HL-60 (cell line): Measurements from ENCODE around the gene GPR107.
A peak's percentile ranks its signal among the peaks of the same experiment; 100 is the strongest.

ENCODE experiments used
- DNase-seq, 2 experiments: peaks; one replicate each; pipeline ENCODE4 v3.0.0-alpha.2; 2010 to 2020; ENCODE audit warnings: low read depth in 1 of 2, low spot score in 1 of 2
- H3K27ac ChIP-seq: fragments of 250-450 bp; sonication (Bioruptor Pico); replicated peaks from 2 replicates; pipeline ENCODE4 v1.5.1; 2020; ENCODE audit warnings: mild to moderate bottlenecking, moderate library complexity
- H3K27me3 ChIP-seq: fragments of 250-450 bp; sonication (Bioruptor Pico); 2 replicates; pipeline ENCODE4 v1.5.1; 2021; ENCODE audit warnings: mild to moderate bottlenecking, moderate library complexity; ENCODE audit not compliant: insufficient read depth, poor library complexity, severe bottlenecking
- H3K4me3 ChIP-seq: replicated peaks from 2 replicates; pipeline ENCODE4 v1.5.1; 2011; ENCODE audit warnings: mild to moderate bottlenecking, control low read depth, low read length; ENCODE audit not compliant: insufficient read depth
- GABPA ChIP-seq: IDR thresholded peaks from 2 replicates; pipeline ENCODE4 v1.6.1; 2012; ENCODE audit warnings: low read depth
- POLR2AphosphoS5 ChIP-seq: IDR thresholded peaks from 2 replicates; pipeline ENCODE4 v1.6.1; 2012; ENCODE audit warnings: low read depth
- SPI1 ChIP-seq: IDR thresholded peaks from 2 replicates; pipeline ENCODE4 v1.6.1; 2012; ENCODE audit warnings: low read depth, mild to moderate bottlenecking, borderline replicate concordance
- TF ChIP-seq, protein P1 (sequence below): IDR thresholded peaks from one replicate; pipeline ENCODE4 v1.5.1; 2011; ENCODE audit warnings: low read length, control low read depth, inconsistent platforms; ENCODE audit not compliant: insufficient read depth
- TF ChIP-seq, protein P2 (sequence below): IDR thresholded peaks from 2 replicates; pipeline ENCODE4 v1.6.1; 2012; ENCODE audit warnings: low read depth; ENCODE audit not compliant: insufficient replicate concordance

The GPR107 gene

GRCh38 chr9:130049431-130050210 is 4.1 kb upstream of the GPR107 start:
- Histone ChIP-seq H3K4me3 (no peak overlapping the region), H3K27ac (no peak overlapping the region), H3K27me3 (no peaks in the 10 kb centered on the region)
- TF ChIP-seq, protein P1, sequence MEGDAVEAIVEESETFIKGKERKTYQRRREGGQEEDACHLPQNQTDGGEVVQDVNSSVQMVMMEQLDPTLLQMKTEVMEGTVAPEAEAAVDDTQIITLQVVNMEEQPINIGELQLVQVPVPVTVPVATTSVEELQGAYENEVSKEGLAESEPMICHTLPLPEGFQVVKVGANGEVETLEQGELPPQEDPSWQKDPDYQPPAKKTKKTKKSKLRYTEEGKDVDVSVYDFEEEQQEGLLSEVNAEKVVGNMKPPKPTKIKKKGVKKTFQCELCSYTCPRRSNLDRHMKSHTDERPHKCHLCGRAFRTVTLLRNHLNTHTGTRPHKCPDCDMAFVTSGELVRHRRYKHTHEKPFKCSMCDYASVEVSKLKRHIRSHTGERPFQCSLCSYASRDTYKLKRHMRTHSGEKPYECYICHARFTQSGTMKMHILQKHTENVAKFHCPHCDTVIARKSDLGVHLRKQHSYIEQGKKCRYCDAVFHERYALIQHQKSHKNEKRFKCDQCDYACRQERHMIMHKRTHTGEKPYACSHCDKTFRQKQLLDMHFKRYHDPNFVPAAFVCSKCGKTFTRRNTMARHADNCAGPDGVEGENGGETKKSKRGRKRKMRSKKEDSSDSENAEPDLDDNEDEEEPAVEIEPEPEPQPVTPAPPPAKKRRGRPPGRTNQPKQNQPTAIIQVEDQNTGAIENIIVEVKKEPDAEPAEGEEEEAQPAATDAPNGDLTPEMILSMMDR = no peak
- TF ChIP-seq GABPA (no peak), POLR2AphosphoS5 (no peak), SPI1 (no peak)
- TF ChIP-seq, protein P2, sequence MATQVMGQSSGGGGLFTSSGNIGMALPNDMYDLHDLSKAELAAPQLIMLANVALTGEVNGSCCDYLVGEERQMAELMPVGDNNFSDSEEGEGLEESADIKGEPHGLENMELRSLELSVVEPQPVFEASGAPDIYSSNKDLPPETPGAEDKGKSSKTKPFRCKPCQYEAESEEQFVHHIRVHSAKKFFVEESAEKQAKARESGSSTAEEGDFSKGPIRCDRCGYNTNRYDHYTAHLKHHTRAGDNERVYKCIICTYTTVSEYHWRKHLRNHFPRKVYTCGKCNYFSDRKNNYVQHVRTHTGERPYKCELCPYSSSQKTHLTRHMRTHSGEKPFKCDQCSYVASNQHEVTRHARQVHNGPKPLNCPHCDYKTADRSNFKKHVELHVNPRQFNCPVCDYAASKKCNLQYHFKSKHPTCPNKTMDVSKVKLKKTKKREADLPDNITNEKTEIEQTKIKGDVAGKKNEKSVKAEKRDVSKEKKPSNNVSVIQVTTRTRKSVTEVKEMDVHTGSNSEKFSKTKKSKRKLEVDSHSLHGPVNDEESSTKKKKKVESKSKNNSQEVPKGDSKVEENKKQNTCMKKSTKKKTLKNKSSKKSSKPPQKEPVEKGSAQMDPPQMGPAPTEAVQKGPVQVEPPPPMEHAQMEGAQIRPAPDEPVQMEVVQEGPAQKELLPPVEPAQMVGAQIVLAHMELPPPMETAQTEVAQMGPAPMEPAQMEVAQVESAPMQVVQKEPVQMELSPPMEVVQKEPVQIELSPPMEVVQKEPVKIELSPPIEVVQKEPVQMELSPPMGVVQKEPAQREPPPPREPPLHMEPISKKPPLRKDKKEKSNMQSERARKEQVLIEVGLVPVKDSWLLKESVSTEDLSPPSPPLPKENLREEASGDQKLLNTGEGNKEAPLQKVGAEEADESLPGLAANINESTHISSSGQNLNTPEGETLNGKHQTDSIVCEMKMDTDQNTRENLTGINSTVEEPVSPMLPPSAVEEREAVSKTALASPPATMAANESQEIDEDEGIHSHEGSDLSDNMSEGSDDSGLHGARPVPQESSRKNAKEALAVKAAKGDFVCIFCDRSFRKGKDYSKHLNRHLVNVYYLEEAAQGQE = no peak
- DNase-seq = no peak

GRCh38 chr9:130050462-130050861 is 3.2 kb upstream of the GPR107 start:
- H3K27ac ChIP-seq = no peak overlapping the region
- no peak for TF ChIP-seq POLR2AphosphoS5
- TF ChIP-seq, protein P2 = no peak
- TF ChIP-seq SPI1 = no peak
- TF ChIP-seq, protein P1 = no peak
- no peak for TF ChIP-seq GABPA
- no peaks in the 10 kb centered on the region for H3K27me3 ChIP-seq
- no peak for DNase-seq
- no peak overlapping the region for H3K4me3 ChIP-seq

DNA sequence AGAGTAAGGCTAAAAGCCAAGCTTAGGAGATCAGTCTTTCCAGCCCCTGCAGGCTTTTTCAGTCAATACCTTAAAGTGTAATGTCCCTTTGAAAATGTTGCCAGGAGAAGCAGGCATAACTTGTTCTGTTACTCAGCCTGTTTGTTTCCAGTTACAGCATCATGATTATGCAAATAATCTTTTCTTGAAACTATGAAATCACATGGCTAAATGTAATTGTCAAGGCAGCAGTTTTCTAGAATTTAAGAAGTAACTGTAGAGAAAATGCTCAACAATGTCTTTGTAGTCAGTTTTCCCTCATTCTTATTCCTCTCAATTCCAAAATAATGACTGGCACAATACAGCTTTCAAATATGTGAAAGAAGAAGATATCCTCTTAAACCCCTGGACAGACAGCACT is 1.9 kb upstream of the GPR107 start:
- no peak for DNase-seq
- TF ChIP-seq, protein P2 = no peak
- TF ChIP-seq GABPA = no peak
- no peak for TF ChIP-seq POLR2AphosphoS5
- TF ChIP-seq SPI1 = no peak
- TF ChIP-seq, protein P1 = no peak
- Histone ChIP-seq H3K4me3 (no peak overlapping the region), H3K27ac (peak overlapping the region; percentile 34), H3K27me3 (no peaks in the 10 kb centered on the region)
